Kidney epithelial cell (primary cell): ENCODE results near the gene BMPER. TPM values are rescaled to one million over a fixed set of nuclear protein-coding genes. Genes with fewer than 3 reads are reported as not detected.

Experiments used
- DNase-seq: peaks from one replicate; pipeline ENCODE4 v3.0.0-alpha.2; 2010; ENCODE audit warnings: low read depth
- H3K27me3 ChIP-seq: 2 replicates; pipeline ENCODE4 v1.6.0; 2011; ENCODE audit warnings: low read length; ENCODE audit not compliant: control insufficient read depth, insufficient read depth
- H3K36me3 ChIP-seq: 2 replicates; pipeline ENCODE4 v1.5.1; 2011; ENCODE audit warnings: low read length; ENCODE audit not compliant: control insufficient read depth, insufficient read depth
- H3K4me3 ChIP-seq: 2 replicates; pipeline ENCODE4 v1.5.1; 2011; ENCODE audit warnings: low read depth, mild to moderate bottlenecking, control low read depth, low read length
- total RNA-seq: library from RNA; depleted of rRNA; stranded (reverse); fragments of >200 nt; gene quantifications from 2 replicates; pipeline ENCODE4 v1.2.3, GENCODE V29; 2015
- TF ChIP-seq, protein P1 (sequence below): IDR thresholded peaks from 2 replicates; pipeline ENCODE4 v1.5.1; 2011; ENCODE audit warnings: mild to moderate bottlenecking, moderate library complexity, low read length, control low read depth, inconsistent platforms; ENCODE audit not compliant: insufficient read depth, poor library complexity, severe bottlenecking

Gene BMPER
- total RNA-seq, 1 donor from 2014 or later, result 0.04 TPM

DNA sequence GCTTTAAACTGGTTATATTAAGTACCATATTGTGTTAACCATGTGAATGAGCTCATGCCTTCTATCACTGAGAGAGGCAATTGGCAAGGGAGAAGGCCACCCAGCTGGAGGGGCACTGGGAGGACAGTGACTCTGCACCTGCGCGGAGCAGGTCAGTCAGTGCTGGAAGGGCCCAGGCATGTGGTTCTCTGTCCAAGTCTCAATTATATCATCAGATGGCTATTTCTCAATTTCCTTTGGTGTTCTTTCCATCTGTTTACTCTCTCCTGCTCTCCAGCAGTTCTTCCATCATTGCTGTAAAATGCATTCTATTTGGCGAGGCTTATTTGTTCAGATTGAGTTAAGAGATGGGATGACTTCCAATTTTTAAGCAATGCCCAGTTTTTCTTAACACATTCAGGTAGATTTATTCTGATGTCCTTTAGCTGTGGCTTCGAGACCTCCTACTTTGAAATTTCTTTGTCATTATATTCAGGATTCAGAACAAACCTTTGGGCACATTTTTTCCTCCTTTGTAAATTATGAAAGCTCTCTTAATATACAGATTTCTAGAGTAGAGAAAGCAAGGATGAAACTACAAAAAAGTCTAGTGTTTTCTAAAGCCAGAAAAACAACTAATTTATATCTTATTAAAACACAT is 159.3 kb downstream of the BMPER start:
- no peaks in the 10 kb centered on the region for H3K36me3 ChIP-seq
- no peaks in the 10 kb centered on the region for H3K27me3 ChIP-seq
- no peak for DNase-seq
- no peak overlapping the region for H3K4me3 ChIP-seq
- TF ChIP-seq, protein P1, sequence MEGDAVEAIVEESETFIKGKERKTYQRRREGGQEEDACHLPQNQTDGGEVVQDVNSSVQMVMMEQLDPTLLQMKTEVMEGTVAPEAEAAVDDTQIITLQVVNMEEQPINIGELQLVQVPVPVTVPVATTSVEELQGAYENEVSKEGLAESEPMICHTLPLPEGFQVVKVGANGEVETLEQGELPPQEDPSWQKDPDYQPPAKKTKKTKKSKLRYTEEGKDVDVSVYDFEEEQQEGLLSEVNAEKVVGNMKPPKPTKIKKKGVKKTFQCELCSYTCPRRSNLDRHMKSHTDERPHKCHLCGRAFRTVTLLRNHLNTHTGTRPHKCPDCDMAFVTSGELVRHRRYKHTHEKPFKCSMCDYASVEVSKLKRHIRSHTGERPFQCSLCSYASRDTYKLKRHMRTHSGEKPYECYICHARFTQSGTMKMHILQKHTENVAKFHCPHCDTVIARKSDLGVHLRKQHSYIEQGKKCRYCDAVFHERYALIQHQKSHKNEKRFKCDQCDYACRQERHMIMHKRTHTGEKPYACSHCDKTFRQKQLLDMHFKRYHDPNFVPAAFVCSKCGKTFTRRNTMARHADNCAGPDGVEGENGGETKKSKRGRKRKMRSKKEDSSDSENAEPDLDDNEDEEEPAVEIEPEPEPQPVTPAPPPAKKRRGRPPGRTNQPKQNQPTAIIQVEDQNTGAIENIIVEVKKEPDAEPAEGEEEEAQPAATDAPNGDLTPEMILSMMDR, result no peak

DNA sequence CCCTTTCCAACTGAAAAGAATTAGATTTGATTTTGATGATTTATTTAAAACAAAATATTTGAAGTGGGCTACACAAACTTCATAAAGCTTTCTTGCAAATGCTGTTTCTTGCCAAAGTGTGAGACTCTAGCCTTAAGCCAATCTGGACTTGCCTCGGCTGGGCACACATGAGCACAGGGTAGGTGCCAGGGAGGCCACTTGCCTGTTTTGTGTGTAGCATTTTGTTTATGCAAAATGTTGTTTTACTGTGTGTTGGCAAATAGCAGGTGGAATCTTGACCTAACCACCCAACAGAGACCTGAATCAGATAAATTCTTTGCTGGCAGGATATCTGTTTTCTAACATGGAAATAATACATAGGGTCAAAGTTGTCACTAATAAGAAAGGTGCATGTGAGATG is 161.1 kb downstream of the BMPER start:
- TF ChIP-seq, protein P1, result no peak
- no peak for DNase-seq
- Histone ChIP-seq H3K36me3 (no peaks in the 10 kb centered on the region), H3K4me3 (no peak overlapping the region), H3K27me3 (no peaks in the 10 kb centered on the region)

DNA sequence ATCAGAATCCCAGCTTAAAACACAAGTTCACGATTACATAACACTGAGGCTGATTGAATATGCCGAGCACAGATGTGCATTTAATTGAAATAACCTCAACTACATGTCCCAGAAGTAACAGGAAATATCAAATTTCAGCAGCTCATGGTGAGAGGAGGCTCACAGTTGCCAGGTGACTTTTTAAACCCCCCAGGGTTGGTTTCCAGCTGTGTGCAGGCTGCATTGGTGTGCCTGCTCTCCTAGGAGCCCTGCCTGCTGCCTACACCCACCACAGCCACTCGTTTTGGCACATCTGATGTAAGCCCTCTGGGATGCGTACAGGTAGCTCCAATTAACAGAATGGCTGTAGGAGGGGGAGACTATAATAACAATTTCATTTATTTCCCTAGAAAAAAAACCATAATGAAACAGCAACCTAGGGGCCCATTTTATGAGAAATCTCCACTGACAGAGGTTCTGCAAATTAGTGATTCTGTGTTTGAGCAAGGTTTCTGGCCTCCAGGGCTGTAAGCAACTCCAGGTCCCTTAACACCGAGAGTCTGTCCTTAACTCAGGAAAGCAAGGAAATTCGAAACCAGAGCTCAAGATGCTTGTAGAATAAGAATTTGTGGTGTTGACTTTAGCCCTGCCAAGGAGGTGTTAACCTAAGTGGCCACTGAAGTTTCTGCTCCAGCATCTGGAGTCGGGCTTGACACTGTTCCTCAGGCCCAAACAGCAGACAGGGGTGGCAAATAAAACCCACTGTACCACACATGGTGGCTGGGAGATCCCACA is 161.9 kb downstream of the BMPER start:
- H3K36me3 ChIP-seq, result no peaks in the 10 kb centered on the region
- H3K27me3 ChIP-seq, result no peaks in the 10 kb centered on the region
- no peak for DNase-seq
- H3K4me3 ChIP-seq, result no peak overlapping the region
- TF ChIP-seq, protein P1, result no peak

DNA sequence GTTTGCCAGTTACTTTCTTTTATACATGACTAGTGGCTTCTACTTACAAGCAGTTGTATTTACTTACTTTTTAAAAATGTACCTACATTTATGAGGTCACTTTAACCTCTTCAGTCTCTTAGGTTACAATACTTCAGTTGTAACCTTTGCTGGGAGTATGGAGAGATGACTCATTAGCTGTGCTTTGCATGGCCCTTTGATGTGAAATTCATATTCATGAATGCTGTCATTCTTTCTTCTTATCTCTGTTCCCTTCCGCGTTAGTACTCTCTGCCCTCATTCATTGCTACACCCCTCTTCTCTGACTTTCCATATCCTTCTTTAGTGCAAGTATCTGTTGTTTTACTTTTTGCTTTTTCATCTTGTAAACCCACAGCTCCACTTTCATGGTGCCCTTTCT is 164.3 kb downstream of the BMPER start:
- Histone ChIP-seq H3K4me3 (no peak overlapping the region), H3K36me3 (no peaks in the 10 kb centered on the region), H3K27me3 (no peaks in the 10 kb centered on the region)
- DNase-seq, result no peak
- TF ChIP-seq, protein P1, result no peak

DNA sequence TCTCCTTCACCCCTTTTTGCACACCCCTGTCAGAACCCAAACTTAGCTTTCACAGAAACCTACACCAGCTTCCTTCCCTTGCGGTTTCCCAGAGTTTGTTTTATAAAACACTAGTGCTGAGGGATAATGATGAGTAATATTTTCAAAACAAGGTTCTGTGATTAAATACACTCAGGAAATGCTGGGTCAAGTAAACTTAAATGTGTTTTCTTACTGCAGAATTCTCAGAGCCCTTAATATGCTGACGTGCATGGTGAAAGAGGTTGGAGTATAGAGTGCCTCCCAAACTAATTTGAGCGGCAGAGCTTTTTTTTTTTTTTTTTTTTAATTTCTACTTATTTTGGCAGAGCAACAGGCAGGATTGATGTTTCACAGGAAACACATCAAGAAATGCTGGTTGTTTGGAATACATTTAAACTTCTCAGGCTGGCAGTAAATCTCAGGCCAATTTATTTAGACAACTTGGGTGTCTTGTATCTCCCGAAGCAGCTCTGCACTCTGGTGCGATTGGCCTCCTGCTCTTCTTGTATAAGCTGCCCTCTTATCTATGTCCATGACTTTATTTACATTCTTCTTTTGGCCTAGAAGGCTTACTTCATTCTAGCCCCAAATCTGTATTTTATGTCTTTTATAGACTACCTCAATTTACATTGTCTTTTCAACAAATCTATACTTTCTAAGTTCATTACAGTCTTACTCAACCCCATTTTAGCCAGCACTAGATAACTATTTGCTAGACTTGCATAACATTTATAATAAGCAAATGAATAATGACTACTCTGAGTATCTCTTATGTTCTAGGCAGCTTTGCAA is 165.4 kb downstream of the BMPER start:
- Histone ChIP-seq H3K4me3 (no peak overlapping the region), H3K27me3 (no peaks in the 10 kb centered on the region), H3K36me3 (no peaks in the 10 kb centered on the region)
- TF ChIP-seq, protein P1, result no peak
- DNase-seq, result no peak
